Measurements from ENCODE around the gene SMURF2.

SMURF2 gene

DNA sequence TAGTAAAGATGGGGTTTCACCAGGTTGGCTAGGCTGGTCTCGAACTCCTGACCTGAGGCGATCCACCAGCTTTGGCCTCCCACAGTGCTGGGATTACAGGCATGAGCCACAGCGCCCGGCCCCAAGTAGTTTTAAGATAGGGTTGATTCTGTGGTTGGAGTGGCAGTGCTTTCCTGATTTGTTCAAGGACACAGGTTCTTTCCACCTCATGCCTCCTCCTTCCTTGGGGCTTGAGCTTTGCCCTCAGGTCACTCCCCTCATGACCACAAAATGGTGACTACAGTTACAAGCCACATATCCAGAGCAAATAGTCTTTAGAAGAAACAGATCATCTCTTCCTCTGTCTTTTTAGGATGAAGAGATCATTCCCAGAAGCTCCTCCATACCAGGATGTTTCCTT is 25.3 kb upstream of the SMURF2 start:
- H3K27me3 ChIP-seq (ENCODE audit: insufficient read depth, low read depth, severe bottlenecking): no peaks in the 10 kb centered on the region
- H3K4me3 ChIP-seq (ENCODE audit: low read depth, low read length): no peak overlapping the region
- H3K9me3 ChIP-seq (ENCODE audit: severe bottlenecking): no peaks in the 10 kb centered on the region
- no peak for DNase-seq
- TF ChIP-seq, protein P1, sequence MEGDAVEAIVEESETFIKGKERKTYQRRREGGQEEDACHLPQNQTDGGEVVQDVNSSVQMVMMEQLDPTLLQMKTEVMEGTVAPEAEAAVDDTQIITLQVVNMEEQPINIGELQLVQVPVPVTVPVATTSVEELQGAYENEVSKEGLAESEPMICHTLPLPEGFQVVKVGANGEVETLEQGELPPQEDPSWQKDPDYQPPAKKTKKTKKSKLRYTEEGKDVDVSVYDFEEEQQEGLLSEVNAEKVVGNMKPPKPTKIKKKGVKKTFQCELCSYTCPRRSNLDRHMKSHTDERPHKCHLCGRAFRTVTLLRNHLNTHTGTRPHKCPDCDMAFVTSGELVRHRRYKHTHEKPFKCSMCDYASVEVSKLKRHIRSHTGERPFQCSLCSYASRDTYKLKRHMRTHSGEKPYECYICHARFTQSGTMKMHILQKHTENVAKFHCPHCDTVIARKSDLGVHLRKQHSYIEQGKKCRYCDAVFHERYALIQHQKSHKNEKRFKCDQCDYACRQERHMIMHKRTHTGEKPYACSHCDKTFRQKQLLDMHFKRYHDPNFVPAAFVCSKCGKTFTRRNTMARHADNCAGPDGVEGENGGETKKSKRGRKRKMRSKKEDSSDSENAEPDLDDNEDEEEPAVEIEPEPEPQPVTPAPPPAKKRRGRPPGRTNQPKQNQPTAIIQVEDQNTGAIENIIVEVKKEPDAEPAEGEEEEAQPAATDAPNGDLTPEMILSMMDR (IDR thresholded peaks at IDR 0.05; ENCODE audit: low read depth, low read length): no peak
- H3K36me3 ChIP-seq: no peaks in the 10 kb centered on the region
- H3K27ac ChIP-seq: no peak overlapping the region

DNA sequence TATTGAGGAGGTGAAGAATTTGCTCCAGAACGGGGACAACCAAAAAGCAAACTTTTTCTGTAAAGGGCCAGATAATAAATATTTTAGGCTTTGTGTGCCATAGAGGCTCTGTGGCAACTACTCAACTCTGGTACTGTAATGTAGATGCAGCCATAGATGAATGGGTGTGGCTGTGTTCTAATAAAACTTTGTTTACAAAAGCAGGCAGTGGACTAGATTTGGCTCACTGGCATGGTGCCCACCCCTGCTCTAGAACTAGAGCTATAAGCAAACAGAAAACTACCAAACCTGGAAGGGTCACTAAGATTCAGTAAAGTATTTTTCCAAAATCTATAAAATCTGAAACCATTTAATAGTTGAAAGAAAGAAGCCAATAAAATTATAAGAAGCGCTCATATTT is 24.6 kb upstream of the SMURF2 start:
- no peak overlapping the region for H3K4me3 ChIP-seq (ENCODE audit: low read depth, low read length)
- H3K36me3 ChIP-seq: no peaks in the 10 kb centered on the region
- no peak overlapping the region for H3K27ac ChIP-seq
- no peaks in the 10 kb centered on the region for H3K9me3 ChIP-seq (ENCODE audit: severe bottlenecking)
- DNase-seq: no peak
- H3K27me3 ChIP-seq (ENCODE audit: insufficient read depth, low read depth, severe bottlenecking): no peaks in the 10 kb centered on the region
- TF ChIP-seq, protein P1 (IDR thresholded peaks at IDR 0.05; ENCODE audit: low read depth, low read length): no peak

DNA sequence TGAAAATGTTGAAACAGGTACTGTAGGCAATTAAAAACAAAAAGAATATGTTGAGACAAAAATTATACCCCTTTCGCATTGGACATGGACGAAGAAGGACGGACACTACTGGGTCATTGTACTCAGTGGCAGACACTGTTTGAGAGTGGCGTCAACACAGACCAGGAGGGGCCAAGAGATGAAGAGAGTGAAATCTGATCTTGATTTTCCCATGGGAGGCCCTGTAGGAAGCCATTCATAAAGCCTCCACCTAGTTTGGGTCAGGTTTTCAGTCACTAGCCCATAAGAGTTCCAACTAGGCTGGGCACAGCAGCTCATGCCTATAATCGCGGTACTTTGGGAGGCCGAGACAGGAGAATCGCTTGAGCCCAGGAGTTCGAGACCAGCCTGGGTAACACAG is 23.6 kb upstream of the SMURF2 start:
- no peak overlapping the region for H3K4me3 ChIP-seq (ENCODE audit: low read depth, low read length)
- no peaks in the 10 kb centered on the region for H3K36me3 ChIP-seq
- no peak overlapping the region for H3K27ac ChIP-seq
- no peaks in the 10 kb centered on the region for H3K9me3 ChIP-seq (ENCODE audit: severe bottlenecking)
- no peak for DNase-seq
- no peaks in the 10 kb centered on the region for H3K27me3 ChIP-seq (ENCODE audit: insufficient read depth, low read depth, severe bottlenecking)
- TF ChIP-seq, protein P1 (IDR thresholded peaks at IDR 0.05; ENCODE audit: low read depth, low read length): no peak

DNA sequence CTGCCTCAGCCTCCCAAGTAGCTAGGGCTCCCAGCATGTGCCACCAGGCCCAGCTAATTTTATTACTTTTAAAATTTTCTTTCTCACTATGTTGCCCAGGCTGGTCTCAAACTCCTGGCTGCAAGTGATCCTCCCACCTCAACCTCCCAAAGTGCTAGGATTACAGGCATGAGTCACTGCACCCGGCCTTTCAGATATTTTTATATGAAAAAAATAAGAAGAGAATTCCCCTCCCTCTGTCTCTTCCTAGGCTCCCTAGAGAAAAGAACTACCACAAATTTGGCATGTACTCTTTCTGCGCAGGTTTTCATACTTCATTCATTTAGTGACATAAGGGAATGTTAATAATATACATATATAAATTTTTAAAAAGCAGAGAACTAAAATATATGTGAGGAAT is 21.7 kb upstream of the SMURF2 start:
- no peaks in the 10 kb centered on the region for H3K36me3 ChIP-seq
- no peaks in the 10 kb centered on the region for H3K9me3 ChIP-seq (ENCODE audit: severe bottlenecking)
- TF ChIP-seq, protein P1 (IDR thresholded peaks at IDR 0.05; ENCODE audit: low read depth, low read length): no peak
- H3K27me3 ChIP-seq (ENCODE audit: insufficient read depth, low read depth, severe bottlenecking): no peaks in the 10 kb centered on the region
- no peak for DNase-seq
- H3K4me3 ChIP-seq (ENCODE audit: low read depth, low read length): no peak overlapping the region
- H3K27ac ChIP-seq: no peak overlapping the region

DNA sequence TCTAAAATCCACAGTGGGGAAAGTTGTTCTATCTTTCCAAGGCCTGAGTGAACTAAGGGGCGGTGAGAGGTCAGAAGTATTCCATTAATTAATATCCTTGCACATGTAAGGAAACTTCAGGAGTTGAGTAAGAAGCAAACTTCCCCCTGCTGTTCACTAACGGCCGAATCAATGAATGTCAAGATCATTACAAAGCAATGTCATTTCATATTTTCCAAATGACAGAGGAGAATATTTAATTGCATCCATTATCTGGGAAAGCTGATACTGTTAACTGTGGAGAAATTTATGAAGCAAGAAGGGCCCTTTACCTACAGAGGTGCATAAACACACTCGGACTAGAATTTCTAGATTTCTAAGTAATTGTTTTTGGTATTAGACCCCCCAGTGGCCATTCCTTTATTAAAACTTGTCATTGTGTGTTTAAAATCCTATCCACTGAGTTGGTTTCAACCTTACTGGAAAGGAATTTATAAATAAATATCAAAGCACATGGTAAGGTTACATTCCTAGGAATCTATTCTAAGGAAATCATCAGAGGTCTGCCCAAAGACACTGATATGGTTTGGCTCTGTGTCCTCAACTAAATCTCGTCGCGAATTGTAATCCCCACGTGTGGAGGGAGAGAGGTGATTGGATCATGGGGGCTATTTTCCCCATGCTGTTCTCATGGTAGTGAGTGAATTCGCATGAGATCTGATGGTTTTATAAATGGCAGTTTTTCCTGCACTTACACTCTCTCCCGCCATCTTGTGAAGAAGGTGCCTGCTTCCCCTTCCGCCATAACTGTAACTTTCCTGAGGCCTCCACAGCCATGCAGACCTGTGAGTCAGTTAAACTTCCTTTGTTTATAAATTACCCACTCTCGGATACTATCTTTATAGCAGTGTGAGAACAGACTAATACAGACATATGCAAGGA is 20.4 kb upstream of the SMURF2 start:
- no peak overlapping the region for H3K4me3 ChIP-seq (ENCODE audit: low read depth, low read length)
- H3K27me3 ChIP-seq (ENCODE audit: insufficient read depth, low read depth, severe bottlenecking): no peaks in the 10 kb centered on the region
- no peak for DNase-seq
- H3K27ac ChIP-seq: no peak overlapping the region
- H3K9me3 ChIP-seq (ENCODE audit: severe bottlenecking): no peaks in the 10 kb centered on the region
- no peaks in the 10 kb centered on the region for H3K36me3 ChIP-seq
- TF ChIP-seq, protein P1 (IDR thresholded peaks at IDR 0.05; ENCODE audit: low read depth, low read length): no peak

Data from WERI-Rb-1 (cell line).